ENCODE measurements around the gene ZNF329. TPM values are rescaled to one million over a fixed set of nuclear protein-coding genes. Genes with fewer than 3 reads are reported as not detected.

ZNF329 gene
- total RNA-seq, 1 donor from 2014 or later, result 5.7 TPM

- no peak for DNase-seq (ENCODE audit: low read depth)
- H3K36me3 ChIP-seq (ENCODE audit: control insufficient read depth, insufficient read depth, low read length), result no peaks in the 10 kb centered on the region
- no peak overlapping the region for H3K4me3 ChIP-seq (ENCODE audit: low read depth, low read length)
- H3K27me3 ChIP-seq (ENCODE audit: control insufficient read depth, insufficient read depth, low read length), result no peaks in the 10 kb centered on the region
- no peak for TF ChIP-seq CTCF (IDR thresholded peaks at IDR 0.05; ENCODE audit: insufficient read depth, low read length, poor library complexity, severe bottlenecking)
Observed at GRCh38 chr19:58108546-58108817, 42.1 kb downstream of the ZNF329 start.

GRCh38 chr19:58107778-58108545, 42.6 kb downstream of the ZNF329 start:
- H3K36me3 ChIP-seq (ENCODE audit: control insufficient read depth, insufficient read depth, low read length), result no peaks in the 10 kb centered on the region
- no peak overlapping the region for H3K4me3 ChIP-seq (ENCODE audit: low read depth, low read length)
- no peaks in the 10 kb centered on the region for H3K27me3 ChIP-seq (ENCODE audit: control insufficient read depth, insufficient read depth, low read length)
- no peak for TF ChIP-seq CTCF (IDR thresholded peaks at IDR 0.05; ENCODE audit: insufficient read depth, low read length, poor library complexity, severe bottlenecking)
- DNase-seq (ENCODE audit: low read depth), result no peak

- TF ChIP-seq CTCF (IDR thresholded peaks at IDR 0.05; ENCODE audit: insufficient read depth, low read length, poor library complexity, severe bottlenecking), result no peak
- H3K4me3 ChIP-seq (ENCODE audit: low read depth, low read length), result peak overlapping the region; percentile 54
- DNase-seq (ENCODE audit: low read depth), result no peak
- peaks cover 2% of the 10 kb centered on the region for H3K36me3 ChIP-seq (ENCODE audit: control insufficient read depth, insufficient read depth, low read length)
- H3K27me3 ChIP-seq (ENCODE audit: control insufficient read depth, insufficient read depth, low read length), result no peaks in the 10 kb centered on the region
Observed at GRCh38 chr19:58098682-58098998, 51.9 kb downstream of the ZNF329 start.

GRCh38 chr19:58097781-58098681, 52.6 kb downstream of the ZNF329 start, which contains the start of gene ZSCAN18:
Gene ZSCAN18, minus strand, starts transcription at chr19:58098231. Its CDS starts 7,964 bp downstream, at chr19:58090267.
- H3K27me3 ChIP-seq (ENCODE audit: control insufficient read depth, insufficient read depth, low read length), result no peaks in the 10 kb centered on the region
- peaks cover 2% of the 10 kb centered on the region for H3K36me3 ChIP-seq (ENCODE audit: control insufficient read depth, insufficient read depth, low read length)
- H3K4me3 ChIP-seq (ENCODE audit: low read depth, low read length), result peak within 1 kb of the TSS; percentile 84
- TF ChIP-seq CTCF (IDR thresholded peaks at IDR 0.05; ENCODE audit: insufficient read depth, low read length, poor library complexity, severe bottlenecking), result no peak
- DNase-seq (ENCODE audit: low read depth), result peak; percentile 80

GRCh38 chr19:58097349-58097748, 53.2 kb downstream of the ZNF329 start:
- peak overlapping the region; percentile 84 for H3K4me3 ChIP-seq (ENCODE audit: low read depth, low read length)
- no peaks in the 10 kb centered on the region for H3K27me3 ChIP-seq (ENCODE audit: control insufficient read depth, insufficient read depth, low read length)
- H3K36me3 ChIP-seq (ENCODE audit: control insufficient read depth, insufficient read depth, low read length), result peaks cover 2% of the 10 kb centered on the region
- no peak for TF ChIP-seq CTCF (IDR thresholded peaks at IDR 0.05; ENCODE audit: insufficient read depth, low read length, poor library complexity, severe bottlenecking)
- no peak for DNase-seq (ENCODE audit: low read depth)
